Activated CD4-positive, alpha-beta T cell treated with anti-CD3 and anti-CD28 coated beads, Interleukin-2, amount 50 U/mL, for 24 hours (primary cell): ENCODE data around the gene RRP9.
"Not testable (repeated sequence)": the region's sequence is repeated elsewhere in the genome, so short reads cannot be mapped to it uniquely, and the experiment has no call there.

Source experiments
- DNase-seq, 2 donors: peaks; one replicate each; pipeline ENCODE4 v3.0.0-alpha.2; 2020; ENCODE audit warnings: low read depth in 1 of 2, low spot score in 1 of 2

The RRP9 gene

GRCh38 chr3:51940648-51941462 is 849 bp downstream of the RRP9 start:
- DNase-seq: no peak

- DNase-seq: no peak
Observed at GRCh38 chr3:51938780-51939425, 2.8 kb downstream of the RRP9 start.

- DNase-seq: no peak
Observed at GRCh38 chr3:51937611-51938450, 3.9 kb downstream of the RRP9 start.

- no peak for DNase-seq
Observed at GRCh38 chr3:51937014-51937413, 4.7 kb downstream of the RRP9 start.

GRCh38 chr3:51935886-51936755 is 5.6 kb downstream of the RRP9 start:
- no peak for DNase-seq

GRCh38 chr3:51934991-51935885 is 6.5 kb downstream of the RRP9 start:
- no peak for DNase-seq

- DNase-seq: no peak
Observed at GRCh38 chr3:51934139-51934850, 7.4 kb downstream of the RRP9 start.

- DNase-seq: no peak
Observed at GRCh38 chr3:51933471-51934138, 8.1 kb downstream of the RRP9 start.

- no peak for DNase-seq
Observed at GRCh38 chr3:51932471-51933370, 9.0 kb downstream of the RRP9 start.

- DNase-seq: no peak
Observed at GRCh38 chr3:51931756-51932155, 9.9 kb downstream of the RRP9 start.

GRCh38 chr3:51930439-51930838 is 11.3 kb downstream of the RRP9 start:
- no peak for DNase-seq

- DNase-seq: no peak
Observed at GRCh38 chr3:51929420-51930003, 12.2 kb downstream of the RRP9 start.

- DNase-seq: not testable (repeated sequence)
Observed at GRCh38 chr3:51928981-51929380, 12.7 kb downstream of the RRP9 start.

- no peak for DNase-seq
Observed at GRCh38 chr3:51928438-51928837, 13.3 kb downstream of the RRP9 start.

GRCh38 chr3:51927061-51927977 is 14.4 kb downstream of the RRP9 start:
- DNase-seq: no peak

GRCh38 chr3:51921081-51921578 is 20.6 kb downstream of the RRP9 start:
- no peak for DNase-seq
